SK-N-SH (cell line): ENCODE measurements around the gene KRT27. TPM values are rescaled to one million over a fixed set of nuclear protein-coding genes. Genes with fewer than 3 reads are reported as not detected.

Source experiments
- CTCF ChIA-PET: fragments of 300-600, 350-600 bp; formaldehyde crosslinking; extraction: SDS; loops from one replicate; lab custom pipeline; 2021; lab: Yijun Ruan, JAX
- POLR2A ChIA-PET: fragments of 350-600 bp; sonication (Branson Sonifier 250); formaldehyde crosslinking; extraction: SDS; loops from one replicate; lab custom pipeline; 2020; ENCODE audit warnings: antibody characterized with exemption, inconsistent platforms; lab: Yijun Ruan, JAX
- DNase-seq: peaks from one replicate; pipeline ENCODE4 v3.0.0; 2012
- H2AFZ ChIP-seq: fragments of 200-600 bp; sonication (generic); 2 replicates; pipeline ENCODE4 v1.8.1; 2016; ENCODE audit warnings: antibody characterized with exemption, mild to moderate bottlenecking, low read depth
- H3F3A ChIP-seq: fragments of 200-600 bp; sonication (generic); replicated peaks from 2 replicates; pipeline ENCODE3; 2016; ENCODE audit warnings: antibody characterized with exemption, mild to moderate bottlenecking; ENCODE audit not compliant: insufficient read depth
- H3K27ac ChIP-seq, 2 experiments: fragments of 200-500 bp in 1 of 2; fragments of 200-600 bp in 1 of 2; sonication (Bioruptor generic) in 1 of 2; sonication (generic), shearing (Covaris generic) in 1 of 2; 2 replicates each; pipeline versions ENCODE4 v1.5.1 to v1.6.1; 2014 to 2016; ENCODE audit warnings: low read depth in 2 of 2, inconsistent platforms in 1 of 2, low read length in 1 of 2, mild to moderate bottlenecking in 1 of 2, mixed read lengths in 1 of 2
- H3K27me3 ChIP-seq: fragments of 200-600 bp; sonication (generic), shearing (Covaris generic); 2 replicates; pipeline ENCODE4 v1.6.1; 2016; ENCODE audit warnings: mixed run types; ENCODE audit not compliant: insufficient read depth
- H3K36me3 ChIP-seq, 2 experiments: fragments of 200-500 bp in 1 of 2; fragments of 200-600 bp in 1 of 2; sonication (Bioruptor generic) in 1 of 2; sonication (generic) in 1 of 2; replicated peaks in 1 of 2; 2 replicates each; pipeline versions ENCODE3 to v1.5.1; 2014 to 2016; ENCODE audit warnings: low read length in 1 of 2, mild to moderate bottlenecking in 1 of 2; ENCODE audit not compliant: insufficient read depth in 2 of 2, control insufficient read depth in 1 of 2
- H3K4me1 ChIP-seq, 2 experiments: fragments of 200-500 bp in 1 of 2; fragments of 200-600 bp in 1 of 2; sonication (Bioruptor generic) in 1 of 2; sonication (generic), shearing (Covaris generic) in 1 of 2; 2 replicates each; pipeline versions ENCODE4 v1.5.1 to v1.6.1; 2014 to 2016; ENCODE audit warnings: low read depth in 1 of 2, low read length in 1 of 2, mixed run types in 1 of 2; ENCODE audit not compliant: insufficient read depth in 2 of 2, control insufficient read depth in 1 of 2
- H3K4me2 ChIP-seq: fragments of 200-600 bp; sonication (generic), shearing (Covaris generic); 2 replicates; pipeline ENCODE4 v1.6.1; 2017; ENCODE audit warnings: mixed run types
- H3K4me3 ChIP-seq, 2 experiments: fragments of 200-500 bp in 1 of 2; fragments of 200-600 bp in 1 of 2; sonication (Bioruptor generic) in 1 of 2; sonication (generic), shearing (Covaris generic) in 1 of 2; 2 replicates each; pipeline versions ENCODE4 v1.5.1 to v1.8.1; 2014 to 2016; ENCODE audit warnings: low read depth in 2 of 2, inconsistent platforms in 1 of 2, low read length in 1 of 2, mild to moderate bottlenecking in 1 of 2, mixed read lengths in 1 of 2, moderate library complexity in 1 of 2
- H3K79me2 ChIP-seq: fragments of 200-600 bp; sonication (generic); 2 replicates; pipeline ENCODE4 v1.8.1; 2017; ENCODE audit warnings: mild to moderate bottlenecking; ENCODE audit not compliant: insufficient read depth
- H3K9ac ChIP-seq: fragments of 200-600 bp; sonication (generic); 2 replicates; pipeline ENCODE4 v1.6.1; 2017; ENCODE audit warnings: mixed run types
- H3K9me2 ChIP-seq: fragments of 200-600 bp; sonication (generic); 2 replicates; pipeline ENCODE4 v1.6.1; 2017; ENCODE audit warnings: mixed run types
- H3K9me3 ChIP-seq: fragments of 200-600 bp; sonication (generic); 2 replicates; pipeline ENCODE4 v1.6.1; 2017; ENCODE audit warnings: mixed run types, mild to moderate bottlenecking, moderate library complexity
- H4K20me1 ChIP-seq: fragments of 200-600 bp; sonication (generic); 2 replicates; pipeline ENCODE4 v1.6.1; 2017; ENCODE audit warnings: mild to moderate bottlenecking, mixed run types; ENCODE audit not compliant: insufficient read depth
- EP300 ChIP-seq, 2 experiments: IDR thresholded peaks; 2 replicates each; pipeline versions ENCODE4 v1.4.0 to v1.6.1; 2012; ENCODE audit warnings: borderline replicate concordance in 1 of 2, low read depth in 1 of 2, low read length in 1 of 2
- EZH2phosphoT487 ChIP-seq: fragments of 200-600 bp; sonication (generic); IDR thresholded peaks from 2 replicates; pipeline ENCODE4 v1.6.1; 2017; ENCODE audit warnings: low read depth, mixed run types, mild to moderate bottlenecking, antibody characterized with exemption, moderate library complexity, borderline replicate concordance
- FOSL2 ChIP-seq: IDR thresholded peaks from 2 replicates; pipeline ENCODE4 v1.4.0; 2012; ENCODE audit warnings: low read depth, mild to moderate bottlenecking, moderate library complexity, borderline replicate concordance
- FOXJ3 ChIP-seq: sonication (generic); formaldehyde crosslinking; IDR thresholded peaks from 2 replicates; pipeline ENCODE4 v1.5.1; 2020; ENCODE audit warnings: mild to moderate bottlenecking, missing genetic modification reagents
- FOXM1 ChIP-seq: IDR thresholded peaks from 2 replicates; pipeline ENCODE4 v1.4.0; 2012; ENCODE audit warnings: low read depth, mild to moderate bottlenecking
- GABPA ChIP-seq: IDR thresholded peaks from 2 replicates; pipeline ENCODE4 v1.4.0; 2012; ENCODE audit warnings: low read depth, mild to moderate bottlenecking
- GATA2 ChIP-seq: sonication (generic); formaldehyde crosslinking; IDR thresholded peaks from 2 replicates; pipeline ENCODE4 v1.5.0; 2020; ENCODE audit warnings: mild to moderate bottlenecking, missing genetic modification reagents
- JUND ChIP-seq: IDR thresholded peaks from 2 replicates; pipeline ENCODE4 v1.4.0; 2012
- MXI1 ChIP-seq: IDR thresholded peaks from 2 replicates; pipeline ENCODE4 v1.6.1; 2012; ENCODE audit warnings: mild to moderate bottlenecking, low read depth, low read length, improper control_type of control experiment
- NRF1 ChIP-seq: IDR thresholded peaks from 2 replicates; pipeline ENCODE4 v1.6.1; 2012; ENCODE audit warnings: low read depth, mild to moderate bottlenecking, low read length
- RCOR1 ChIP-seq: fragments of 150-350 bp; IDR thresholded peaks from 2 replicates; pipeline ENCODE4 v1.6.1; 2017; ENCODE audit warnings: antibody characterized with exemption, low read length
- RFX5 ChIP-seq: IDR thresholded peaks from 2 replicates; pipeline ENCODE4 v1.6.1; 2012; ENCODE audit warnings: mild to moderate bottlenecking, improper control_type of control experiment, low read length
- RXRA ChIP-seq: IDR thresholded peaks from 2 replicates; pipeline ENCODE4 v1.4.0; 2012; ENCODE audit warnings: low read depth, mild to moderate bottlenecking, borderline replicate concordance
- SIN3A ChIP-seq: IDR thresholded peaks from 2 replicates; pipeline ENCODE4 v1.6.1; 2012; ENCODE audit warnings: low read depth, mild to moderate bottlenecking, low read length, moderate library complexity, borderline replicate concordance
- SMC3 ChIP-seq: IDR thresholded peaks from 2 replicates; pipeline ENCODE4 v1.6.1; 2012; ENCODE audit warnings: low read depth, low read length, improper control_type of control experiment
- YY1 ChIP-seq: IDR thresholded peaks from 2 replicates; pipeline ENCODE4 v1.4.0; 2012; ENCODE audit warnings: low read depth, mild to moderate bottlenecking
- WGBS: methylation state at CpG from one replicate; pipeline ENCODE4 v1.1.6; 2017; ENCODE audit warnings: low lambda C conversion rate; 5-methylcytosine and 5-hydroxymethylcytosine counted together
- polyA plus RNA-seq, 3 experiments: library from polyadenylated mRNA; depleted of rRNA; stranded (reverse); fragments of >200 nt; gene quantifications; 2 replicates each; pipeline ENCODE4 v1.2.3, GENCODE V29; 2012
- TF ChIP-seq, protein P1 (sequence below): IDR thresholded peaks from 2 replicates; pipeline ENCODE4 v1.4.0; 2012; ENCODE audit warnings: low read depth
- TF ChIP-seq, protein P2 (sequence below): fragments of 150-350 bp; IDR thresholded peaks from 2 replicates; pipeline ENCODE4 v1.6.1; 2017; ENCODE audit warnings: antibody characterized with exemption, low read length, low read depth, borderline replicate concordance
- TF ChIP-seq, protein P3 (sequence below): fragments of 150-350 bp; IDR thresholded peaks from 2 replicates; pipeline ENCODE4 v1.6.1; 2016; ENCODE audit warnings: mild to moderate bottlenecking, low read depth, low read length
- TF ChIP-seq, protein P4 (sequence below): fragments of 200-600 bp; sonication (generic); IDR thresholded peaks from 2 replicates; pipeline ENCODE4 v1.6.1; 2017; ENCODE audit warnings: antibody characterized with exemption, mild to moderate bottlenecking, moderate library complexity

Gene KRT27
- polyA plus RNA-seq, 1 of the 3 experiments (the other 2 are of a cell fraction) = not detected

DNA sequence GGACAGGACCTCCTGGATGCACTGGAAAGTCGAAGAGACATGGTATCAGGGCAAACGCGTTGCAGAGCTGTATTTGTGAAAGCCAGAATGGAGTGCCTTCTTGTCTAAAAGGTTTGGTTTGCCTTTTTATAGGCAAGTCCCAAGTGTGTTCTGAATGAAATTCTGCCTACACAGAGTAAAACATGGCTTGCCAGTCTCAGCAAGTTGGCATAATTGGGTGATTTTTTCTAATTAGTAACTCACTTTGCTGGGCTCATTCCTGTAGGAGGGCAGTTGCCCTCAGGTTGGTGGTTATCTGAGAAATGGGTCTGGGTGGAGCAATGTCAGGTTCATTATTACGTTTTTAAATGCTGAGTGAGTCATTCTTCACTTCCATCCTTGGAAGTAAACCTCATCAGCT lies 27.1 kb downstream of the KRT27 start, which contains the start of gene KRT25:
Gene KRT25, minus strand, starts transcription at position 101 of the 400 bp plus-strand sequence. Its CDS starts 60 bp downstream, at position 41.
- no peak for DNase-seq
- no peak within 1 kb of the TSS for H2AFZ ChIP-seq
- H3K4me1 ChIP-seq = no peaks in the 10 kb centered on the region
- no peaks in the 10 kb centered on the region for H3K9me2 ChIP-seq
- H4K20me1 ChIP-seq = no peaks in the 10 kb centered on the region
- no peak within 1 kb of the TSS for H3K27ac ChIP-seq
- POLR2A ChIA-PET = no interaction called here
- H3K9ac ChIP-seq = no peak within 1 kb of the TSS
- no peaks in the 10 kb centered on the region for H3K36me3 ChIP-seq
- TF ChIP-seq NRF1 (no peak), FOXM1 (no peak), JUND (no peak), SIN3A (no peak)
- TF ChIP-seq, protein P1, sequence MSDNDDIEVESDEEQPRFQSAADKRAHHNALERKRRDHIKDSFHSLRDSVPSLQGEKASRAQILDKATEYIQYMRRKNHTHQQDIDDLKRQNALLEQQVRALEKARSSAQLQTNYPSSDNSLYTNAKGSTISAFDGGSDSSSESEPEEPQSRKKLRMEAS = no peak
- peaks cover 32% of the 10 kb centered on the region; the same call in 1 of the 2 replicates for H3K27me3 ChIP-seq
- CTCF ChIA-PET = no interaction called here
- H3K79me2 ChIP-seq = no peaks in the 10 kb centered on the region
- 0 out of 2 replicates have a peak, but pooled peaks cover under 1% of the 10 kb centered on the region for H3K9me3 ChIP-seq
- WGBS = 6% methylated on average over 4 of the region's 4 CpGs
- no peaks in the 10 kb centered on the region for H3F3A ChIP-seq
- no peak within 1 kb of the TSS for H3K4me2 ChIP-seq
- no peak within 1 kb of the TSS for H3K4me3 ChIP-seq

DNA sequence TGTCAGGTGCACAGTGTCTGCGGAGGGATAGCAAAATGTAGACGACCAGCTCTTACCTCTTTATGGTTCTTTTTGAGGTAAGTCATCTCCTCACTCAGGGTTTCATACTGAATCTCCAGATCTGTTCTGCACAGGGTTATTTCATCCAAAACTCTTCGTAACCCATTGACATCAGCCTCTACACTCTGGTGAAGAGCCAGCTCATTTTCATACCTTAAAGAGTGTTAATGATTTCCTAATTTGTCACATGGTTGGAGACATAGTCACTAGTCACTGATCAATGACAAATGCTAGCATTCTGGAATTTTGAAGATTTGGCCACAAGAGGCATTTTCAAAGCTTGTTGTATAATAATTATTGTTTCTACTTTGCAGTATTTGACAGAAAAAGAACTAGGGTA lies 28.5 kb downstream of the KRT27 start:
- no peaks in the 10 kb centered on the region for H3K79me2 ChIP-seq
- H3K4me2 ChIP-seq = no peak overlapping the region
- no peak for TF ChIP-seq EZH2phosphoT487
- TF ChIP-seq SMC3 = no peak
- TF ChIP-seq, protein P2, sequence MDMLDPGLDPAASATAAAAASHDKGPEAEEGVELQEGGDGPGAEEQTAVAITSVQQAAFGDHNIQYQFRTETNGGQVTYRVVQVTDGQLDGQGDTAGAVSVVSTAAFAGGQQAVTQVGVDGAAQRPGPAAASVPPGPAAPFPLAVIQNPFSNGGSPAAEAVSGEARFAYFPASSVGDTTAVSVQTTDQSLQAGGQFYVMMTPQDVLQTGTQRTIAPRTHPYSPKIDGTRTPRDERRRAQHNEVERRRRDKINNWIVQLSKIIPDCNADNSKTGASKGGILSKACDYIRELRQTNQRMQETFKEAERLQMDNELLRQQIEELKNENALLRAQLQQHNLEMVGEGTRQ = no peak
- no peak for TF ChIP-seq EP300 (IDR thresholded peaks at IDR 0.05; ENCODE audit: borderline replicate concordance in 1 of 2, low read depth in 1 of 2, low read length in 1 of 2)
- TF ChIP-seq RFX5 = no peak
- TF ChIP-seq RCOR1 = no peak
- no peaks in the 10 kb centered on the region for H3F3A ChIP-seq
- no peak overlapping the region for H3K4me3 ChIP-seq
- H3K27me3 ChIP-seq = peaks cover 37% of the 10 kb centered on the region; the same call in 1 of the 2 replicates
- H3K9me3 ChIP-seq = no peaks in the 10 kb centered on the region
- H3K36me3 ChIP-seq = no peaks in the 10 kb centered on the region
- 25% methylated on average over 3 of the region's 3 CpGs for WGBS
- no peaks in the 10 kb centered on the region for H3K4me1 ChIP-seq
- no peak overlapping the region for H2AFZ ChIP-seq
- ChIA-PET CTCF (interaction anchor here (1.1 kb wide), 1 partner anchor 13 kb away, joined by 3 read pairs; no protein-coding TSS in a partner anchor), POLR2A (no interaction called here)
- DNase-seq = no peak
- no peak overlapping the region for H3K27ac ChIP-seq
- no peaks in the 10 kb centered on the region for H3K9me2 ChIP-seq
- H3K9ac ChIP-seq = no peak overlapping the region
- H4K20me1 ChIP-seq = no peaks in the 10 kb centered on the region

DNA sequence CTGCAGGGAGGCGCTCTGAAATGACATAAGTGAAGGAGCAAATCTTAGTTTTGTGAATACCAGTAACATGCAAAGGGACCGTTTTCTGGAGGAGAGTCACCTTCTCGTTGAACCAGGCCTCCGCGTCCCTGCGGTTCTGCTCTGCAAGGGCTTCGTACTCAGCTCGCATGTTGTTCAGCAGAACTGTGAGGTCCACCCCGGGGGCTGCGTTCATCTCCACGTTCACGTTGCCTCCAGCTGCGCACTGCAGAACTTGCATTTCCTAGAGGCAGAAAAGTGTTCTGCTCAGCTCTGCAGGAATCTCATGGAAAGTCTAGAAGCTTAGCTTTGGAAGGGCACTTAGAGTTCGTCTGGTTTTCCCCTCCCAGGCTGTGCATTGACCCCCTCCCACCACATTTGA lies 31.3 kb downstream of the KRT27 start:
- ChIA-PET CTCF (no interaction called here), POLR2A (no interaction called here)
- Histone ChIP-seq H3K4me1 (no peaks in the 10 kb centered on the region), H2AFZ (no peak overlapping the region), H3K9me2 (no peaks in the 10 kb centered on the region), H3K9me3 (no peaks in the 10 kb centered on the region), H3K9ac (no peak overlapping the region), H3K4me2 (no peak overlapping the region), H3K79me2 (no peaks in the 10 kb centered on the region), H3K36me3 (no peaks in the 10 kb centered on the region), H3K27ac (no peak overlapping the region), H3K4me3 (no peak overlapping the region), H3K27me3 (peaks cover 37% of the 10 kb centered on the region; the same call in 1 of the 2 replicates), H3F3A (no peaks in the 10 kb centered on the region), H4K20me1 (no peaks in the 10 kb centered on the region)
- 14% methylated on average over 6 of the region's 14 CpGs for WGBS
- no peak for DNase-seq
- no peak for TF ChIP-seq FOXJ3 (CRISPR knock-in tag)
- no peak for TF ChIP-seq RXRA
- TF ChIP-seq YY1 = no peak
- no peak for TF ChIP-seq GABPA
- TF ChIP-seq FOSL2 = no peak
- TF ChIP-seq SMC3 = no peak
- TF ChIP-seq SIN3A = no peak
- TF ChIP-seq, protein P3, sequence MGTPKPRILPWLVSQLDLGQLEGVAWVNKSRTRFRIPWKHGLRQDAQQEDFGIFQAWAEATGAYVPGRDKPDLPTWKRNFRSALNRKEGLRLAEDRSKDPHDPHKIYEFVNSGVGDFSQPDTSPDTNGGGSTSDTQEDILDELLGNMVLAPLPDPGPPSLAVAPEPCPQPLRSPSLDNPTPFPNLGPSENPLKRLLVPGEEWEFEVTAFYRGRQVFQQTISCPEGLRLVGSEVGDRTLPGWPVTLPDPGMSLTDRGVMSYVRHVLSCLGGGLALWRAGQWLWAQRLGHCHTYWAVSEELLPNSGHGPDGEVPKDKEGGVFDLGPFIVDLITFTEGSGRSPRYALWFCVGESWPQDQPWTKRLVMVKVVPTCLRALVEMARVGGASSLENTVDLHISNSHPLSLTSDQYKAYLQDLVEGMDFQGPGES = no peak
- no peak for TF ChIP-seq GATA2 (CRISPR knock-in tag)
- TF ChIP-seq, protein P4, sequence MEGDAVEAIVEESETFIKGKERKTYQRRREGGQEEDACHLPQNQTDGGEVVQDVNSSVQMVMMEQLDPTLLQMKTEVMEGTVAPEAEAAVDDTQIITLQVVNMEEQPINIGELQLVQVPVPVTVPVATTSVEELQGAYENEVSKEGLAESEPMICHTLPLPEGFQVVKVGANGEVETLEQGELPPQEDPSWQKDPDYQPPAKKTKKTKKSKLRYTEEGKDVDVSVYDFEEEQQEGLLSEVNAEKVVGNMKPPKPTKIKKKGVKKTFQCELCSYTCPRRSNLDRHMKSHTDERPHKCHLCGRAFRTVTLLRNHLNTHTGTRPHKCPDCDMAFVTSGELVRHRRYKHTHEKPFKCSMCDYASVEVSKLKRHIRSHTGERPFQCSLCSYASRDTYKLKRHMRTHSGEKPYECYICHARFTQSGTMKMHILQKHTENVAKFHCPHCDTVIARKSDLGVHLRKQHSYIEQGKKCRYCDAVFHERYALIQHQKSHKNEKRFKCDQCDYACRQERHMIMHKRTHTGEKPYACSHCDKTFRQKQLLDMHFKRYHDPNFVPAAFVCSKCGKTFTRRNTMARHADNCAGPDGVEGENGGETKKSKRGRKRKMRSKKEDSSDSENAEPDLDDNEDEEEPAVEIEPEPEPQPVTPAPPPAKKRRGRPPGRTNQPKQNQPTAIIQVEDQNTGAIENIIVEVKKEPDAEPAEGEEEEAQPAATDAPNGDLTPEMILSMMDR = no peak
- no peak for TF ChIP-seq MXI1
